HG02884 (cell line): ENCODE data around the gene GARNL3.

Source experiments
- ATAC-seq: cut with Tn5 transposase; IDR thresholded peaks from one replicate; pipeline ENCODE4 v1.9.1; 2021; ENCODE audit warnings: mild to moderate bottlenecking, moderate library complexity; ENCODE audit not compliant: unreplicated experiment

GARNL3 gene

DNA sequence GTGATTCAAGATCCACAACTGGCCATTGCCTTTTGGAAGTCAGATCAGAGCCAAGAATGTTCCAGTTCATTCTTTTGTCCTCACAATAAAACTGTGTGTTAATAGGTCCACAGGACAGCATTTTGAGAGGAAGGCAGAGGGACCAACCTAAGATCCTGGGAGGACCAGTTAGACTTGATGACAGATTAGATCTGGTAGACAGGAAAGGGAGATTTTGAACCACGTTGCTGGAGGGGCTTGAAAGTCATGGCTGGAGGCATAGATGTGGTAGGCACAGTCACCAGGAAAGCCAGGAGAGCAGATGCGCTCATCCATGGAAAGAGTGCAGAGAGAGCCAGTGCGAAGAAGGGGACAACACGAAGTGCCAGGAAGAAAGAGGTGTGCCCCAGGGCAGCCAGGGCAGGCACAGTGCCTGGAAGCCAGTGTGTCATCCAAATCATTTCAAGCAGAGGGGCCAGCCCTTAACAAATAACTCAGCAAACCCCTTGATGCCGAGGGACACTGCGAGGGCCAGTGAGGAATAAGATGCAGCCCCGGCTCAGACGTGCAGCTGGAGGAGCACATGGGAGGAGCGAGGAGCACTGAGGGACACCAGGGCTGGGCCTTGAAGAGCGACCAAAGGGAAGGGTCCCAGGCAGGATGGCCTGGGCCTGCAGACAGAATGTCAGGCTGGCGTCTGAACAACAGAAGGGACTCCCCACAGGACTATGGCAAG is 119.6 kb downstream of the GARNL3 start:
- ATAC-seq: no peak

- no peak for ATAC-seq
Measured at GRCh38 chr9:127384901-127385300, 120.3 kb downstream of the GARNL3 start.

DNA sequence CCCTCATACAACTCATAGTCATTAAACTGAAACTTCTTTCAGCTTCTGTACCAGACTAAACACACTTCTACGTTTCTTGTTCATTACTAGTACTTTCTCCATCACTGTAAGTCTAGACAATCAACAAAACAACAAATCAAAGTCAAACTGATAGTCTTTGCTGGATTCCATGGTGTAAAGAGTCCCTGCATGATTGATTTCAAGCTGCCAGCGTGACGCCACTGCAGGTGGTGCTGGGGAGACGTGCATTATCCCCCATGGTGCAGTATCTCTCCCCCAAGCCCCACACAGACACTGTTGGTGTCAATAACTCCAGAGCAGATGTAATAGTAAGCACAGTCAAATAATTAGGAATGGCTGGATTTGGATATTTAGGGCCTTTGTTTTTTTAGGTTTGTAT is 121.7 kb downstream of the GARNL3 start:
- ATAC-seq: no peak

GRCh38 chr9:127386981-127387380 is 122.4 kb downstream of the GARNL3 start:
- ATAC-seq: no peak

- ATAC-seq: peak; percentile 88
Measured at GRCh38 chr9:127388037-127388855, 123.7 kb downstream of the GARNL3 start.

- no peak for ATAC-seq
Measured at GRCh38 chr9:127388856-127389238, 124.3 kb downstream of the GARNL3 start.

- no peak for ATAC-seq
Measured at GRCh38 chr9:127389381-127390247, 125.0 kb downstream of the GARNL3 start.

DNA sequence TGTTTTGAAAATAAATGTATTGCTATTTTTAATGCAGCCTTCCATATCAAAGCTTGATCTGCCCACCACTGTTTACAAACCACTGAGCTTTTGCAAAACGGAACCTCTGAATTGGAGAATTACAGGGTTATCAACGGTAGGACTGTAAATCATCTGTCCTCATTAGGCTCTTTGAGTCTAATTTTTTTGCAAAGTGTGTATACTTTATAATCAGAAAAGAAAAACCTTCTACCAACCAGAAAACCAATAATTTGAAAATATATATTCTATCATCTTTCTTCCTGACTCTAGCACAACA is 125.6 kb downstream of the GARNL3 start:
- no peak for ATAC-seq

DNA sequence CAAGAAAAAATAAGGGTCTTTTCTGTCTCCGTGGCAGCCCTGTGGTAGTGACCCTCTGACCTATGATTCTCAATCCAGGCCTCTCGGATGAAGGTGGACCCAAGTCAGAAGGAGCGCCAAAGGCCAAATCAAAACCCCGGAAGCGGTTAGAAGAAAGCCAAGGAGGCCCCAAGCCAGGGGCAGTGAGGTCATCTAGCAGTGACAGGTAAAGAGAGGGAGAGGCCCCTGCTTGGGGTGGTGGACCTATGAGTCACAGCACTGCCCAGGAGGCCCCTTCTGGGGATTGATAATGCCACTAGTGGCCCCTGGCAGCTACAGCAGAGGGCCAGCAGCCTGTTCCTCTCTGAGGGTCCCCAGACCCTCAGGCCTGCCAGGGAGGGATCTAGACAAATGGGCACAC is 126.0 kb downstream of the GARNL3 start:
- no peak for ATAC-seq

DNA sequence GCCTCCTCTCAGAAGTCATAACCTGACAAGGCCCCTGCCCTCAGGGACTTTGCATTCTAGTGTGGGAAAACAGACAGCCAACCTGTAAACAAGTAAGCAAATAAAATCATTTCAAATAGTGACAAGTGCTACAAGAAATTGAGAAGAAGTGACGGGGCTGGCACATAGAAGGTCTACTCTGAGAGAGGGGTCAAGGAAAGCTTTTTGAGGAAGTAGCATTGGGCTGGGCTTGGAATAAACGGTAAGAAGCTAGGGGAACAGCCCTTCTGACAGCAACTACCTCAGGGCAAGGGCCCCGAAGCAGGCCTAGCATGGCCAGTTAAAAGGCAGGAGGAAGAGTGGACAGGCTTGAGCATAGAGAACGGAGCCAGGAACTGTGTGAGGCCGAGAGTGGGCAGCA is 127.6 kb downstream of the GARNL3 start:
- no peak for ATAC-seq

DNA sequence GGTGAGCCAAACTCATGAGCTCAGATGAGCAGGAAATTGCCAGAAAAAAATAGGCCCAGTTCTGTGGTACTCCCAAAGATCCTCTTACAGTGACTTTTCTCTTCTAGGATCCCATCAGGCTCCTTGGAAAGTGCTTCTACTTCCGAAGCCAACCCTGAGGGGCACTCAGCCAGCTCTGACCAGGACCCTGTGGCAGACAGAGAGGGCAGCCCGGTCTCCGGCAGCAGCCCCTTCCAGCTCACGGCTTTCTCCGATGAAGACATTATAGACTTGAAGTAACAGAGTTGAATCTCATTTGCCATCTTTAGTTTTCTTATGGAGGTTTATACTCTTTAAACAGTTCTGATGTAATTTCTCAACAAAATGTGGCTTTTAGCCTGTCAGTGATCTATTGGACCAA is 128.4 kb downstream of the GARNL3 start:
- ATAC-seq: no peak

- no peak for ATAC-seq
Measured at GRCh38 chr9:127393645-127394044, 129.1 kb downstream of the GARNL3 start.

DNA sequence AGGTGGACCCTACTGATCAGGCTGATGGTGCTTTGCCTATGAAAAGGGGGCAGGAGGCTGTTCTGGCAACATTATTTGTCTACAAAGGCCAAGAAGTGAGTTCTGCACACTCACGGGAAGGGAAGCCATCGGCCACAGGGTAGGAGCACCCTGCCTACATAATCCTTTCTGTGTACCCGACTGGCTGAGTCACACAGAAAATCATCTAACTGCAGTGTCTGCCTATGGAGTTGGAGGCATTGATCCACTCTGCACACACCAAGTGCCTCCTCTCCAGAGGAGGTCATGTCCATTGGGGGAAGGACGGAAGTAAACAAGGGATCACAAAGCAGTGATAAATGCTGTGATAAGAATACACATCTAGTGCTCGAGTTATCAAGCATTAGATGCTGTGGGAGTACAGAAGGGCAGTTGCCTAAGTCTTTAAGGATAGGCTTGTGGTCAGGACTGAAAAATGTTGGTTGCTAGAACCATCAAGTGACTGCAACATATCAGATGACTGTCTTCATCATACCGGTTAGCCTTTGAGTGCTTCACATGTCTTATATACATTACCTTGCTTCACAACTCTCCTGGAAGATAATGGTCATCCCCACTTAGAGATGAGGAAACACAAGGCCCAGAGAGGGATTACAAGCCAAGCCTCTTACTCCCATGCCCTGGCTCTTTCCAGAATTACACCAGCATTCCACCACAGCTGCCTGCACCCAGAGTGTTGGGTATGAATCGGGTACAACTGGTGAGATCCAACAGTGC is 131.1 kb downstream of the GARNL3 start:
- ATAC-seq: no peak

- ATAC-seq: no peak
Measured at GRCh38 chr9:127396253-127396807, 131.8 kb downstream of the GARNL3 start.

DNA sequence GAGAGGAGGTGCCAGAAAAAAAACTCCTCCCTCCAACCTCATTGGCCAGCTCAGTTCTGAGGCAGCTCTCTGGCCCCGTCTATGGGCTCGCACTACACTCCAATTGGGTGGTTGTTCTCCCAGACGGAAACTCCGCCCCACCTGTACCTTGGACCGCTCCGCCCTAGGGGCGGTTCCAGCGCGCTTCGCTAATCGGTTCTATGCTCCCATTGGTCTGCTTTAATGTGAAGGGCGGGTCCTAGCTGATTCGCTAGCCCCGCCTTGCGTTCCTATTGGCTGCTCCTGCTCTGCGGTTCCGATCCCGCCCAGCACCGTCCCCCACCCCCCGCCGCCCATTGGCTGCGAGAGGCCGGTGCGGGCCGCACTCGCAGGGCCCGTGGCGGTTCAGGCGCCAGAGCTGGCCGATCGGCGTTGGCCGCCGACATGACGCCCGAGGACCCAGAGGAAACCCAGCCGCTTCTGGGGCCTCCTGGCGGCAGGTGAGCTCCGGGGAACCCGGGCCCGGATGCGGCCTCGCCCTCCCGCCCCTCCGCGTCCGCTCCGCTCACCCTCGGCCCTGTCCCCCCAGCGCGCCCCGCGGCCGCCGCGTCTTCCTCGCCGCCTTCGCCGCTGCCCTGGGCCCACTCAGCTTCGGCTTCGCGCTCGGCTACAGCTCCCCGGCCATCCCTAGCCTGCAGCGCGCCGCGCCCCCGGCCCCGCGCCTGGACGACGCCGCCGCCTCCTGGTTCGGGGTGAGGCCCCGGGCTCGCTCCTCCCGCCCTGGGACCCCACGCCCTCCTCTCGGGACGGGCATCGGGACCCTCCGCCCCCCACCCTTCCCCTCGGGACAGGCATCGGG is 132.5 kb downstream of the GARNL3 start, which contains the start of gene SLC2A8:
Gene SLC2A8, plus strand, starts transcription at position 362 of the 838 bp plus-strand sequence. Its CDS starts 62 bp downstream, at position 424.
- ATAC-seq: peak; percentile 95

DNA sequence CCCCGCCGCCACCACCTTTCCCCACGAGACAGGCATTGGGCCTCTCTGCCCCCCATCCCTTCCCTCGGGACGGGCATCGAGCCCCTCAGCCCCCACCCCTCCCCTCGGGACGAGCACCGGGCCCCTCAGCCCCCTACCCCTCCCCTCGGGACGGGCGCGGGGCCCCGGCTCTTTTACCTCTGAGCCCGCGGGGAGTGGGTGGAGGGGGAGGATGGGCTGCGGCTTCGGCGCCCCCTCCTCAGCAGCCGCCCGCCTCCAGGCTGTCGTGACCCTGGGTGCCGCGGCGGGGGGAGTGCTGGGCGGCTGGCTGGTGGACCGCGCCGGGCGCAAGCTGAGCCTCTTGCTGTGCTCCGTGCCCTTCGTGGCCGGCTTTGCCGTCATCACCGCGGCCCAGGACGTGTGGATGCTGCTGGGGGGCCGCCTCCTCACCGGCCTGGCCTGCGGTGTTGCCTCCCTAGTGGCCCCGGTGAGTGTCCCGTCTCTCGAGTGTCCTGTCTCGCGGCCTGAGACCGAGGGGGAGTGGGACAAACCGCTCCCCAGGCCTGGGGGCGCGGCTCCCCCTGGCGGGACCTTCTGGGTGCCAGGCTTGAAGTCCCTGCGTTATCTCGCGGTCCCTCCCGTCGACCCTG is 133.2 kb downstream of the GARNL3 start:
- ATAC-seq: no peak

GRCh38 chr9:127398275-127398647 is 133.7 kb downstream of the GARNL3 start:
- no peak for ATAC-seq

GRCh38 chr9:127398715-127399400 is 134.3 kb downstream of the GARNL3 start:
- no peak for ATAC-seq
